HG03558 (cell line): ENCODE measurements around the gene PYGB.
"Not testable (repeated sequence)": the region's sequence is repeated elsewhere in the genome, so short reads cannot be mapped to it uniquely, and the experiment has no call there.

Experiments used
- ATAC-seq: cut with Tn5 transposase; IDR thresholded peaks from one replicate; pipeline ENCODE4 v1.9.1; 2021; ENCODE audit warnings: moderate number of reproducible peaks; ENCODE audit not compliant: unreplicated experiment; ENCODE audit errors: extremely low read depth

PYGB gene

DNA sequence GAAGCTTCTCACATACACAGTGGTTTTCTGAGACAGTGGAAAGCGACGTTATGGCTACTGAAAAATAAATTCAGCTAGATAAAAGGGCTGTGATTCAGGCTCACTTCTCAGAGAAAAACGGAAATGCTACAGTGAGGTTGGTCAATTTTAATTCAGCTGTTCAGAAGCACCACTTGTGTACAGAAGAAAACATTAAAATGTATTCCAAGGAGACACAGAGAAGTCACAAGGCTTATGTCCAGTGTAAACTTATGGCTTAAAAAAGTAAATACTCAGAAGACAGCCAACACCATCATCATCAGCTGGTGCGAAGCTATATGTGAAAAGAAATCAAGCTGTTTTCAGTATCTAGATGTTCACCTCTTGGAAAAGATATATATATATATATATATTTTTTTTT, 74.1 kb downstream of the PYGB start:
- no peak for ATAC-seq

DNA sequence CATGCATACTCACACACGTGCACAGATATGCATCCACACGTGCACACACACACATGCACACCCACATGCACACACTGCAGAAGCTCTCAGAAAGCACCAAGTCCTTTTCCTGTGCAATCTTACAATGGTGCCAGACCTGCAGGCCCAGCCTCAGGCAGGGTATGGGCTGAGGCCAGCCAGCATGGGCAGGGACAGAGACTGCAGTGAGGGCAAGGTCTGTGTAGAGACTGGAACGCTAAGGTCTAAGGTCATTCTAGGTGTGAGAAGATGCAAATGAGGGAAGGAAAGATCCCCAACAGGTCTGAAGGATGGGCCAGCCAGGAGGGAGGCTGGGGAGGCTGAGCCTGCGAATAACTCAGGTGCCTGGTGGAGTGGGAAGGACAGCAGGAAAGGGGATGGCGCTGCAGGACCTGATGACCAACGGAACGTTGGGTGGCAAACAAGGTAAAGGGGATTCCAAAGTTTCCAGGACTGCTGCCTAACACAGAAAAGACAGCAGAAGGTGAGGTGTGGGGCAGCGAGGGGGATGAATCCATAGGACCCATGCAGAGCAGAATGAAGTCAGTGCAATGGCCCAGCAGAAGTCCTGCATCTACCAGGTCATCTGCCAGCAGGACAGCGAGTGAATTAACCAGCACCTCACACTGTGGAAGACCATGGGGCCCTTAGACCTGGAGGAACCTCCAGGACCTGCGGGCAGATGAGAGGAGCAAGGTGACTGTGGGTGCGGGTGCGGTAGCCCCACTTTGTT, 75.8 kb downstream of the PYGB start:
- ATAC-seq = no peak

DNA sequence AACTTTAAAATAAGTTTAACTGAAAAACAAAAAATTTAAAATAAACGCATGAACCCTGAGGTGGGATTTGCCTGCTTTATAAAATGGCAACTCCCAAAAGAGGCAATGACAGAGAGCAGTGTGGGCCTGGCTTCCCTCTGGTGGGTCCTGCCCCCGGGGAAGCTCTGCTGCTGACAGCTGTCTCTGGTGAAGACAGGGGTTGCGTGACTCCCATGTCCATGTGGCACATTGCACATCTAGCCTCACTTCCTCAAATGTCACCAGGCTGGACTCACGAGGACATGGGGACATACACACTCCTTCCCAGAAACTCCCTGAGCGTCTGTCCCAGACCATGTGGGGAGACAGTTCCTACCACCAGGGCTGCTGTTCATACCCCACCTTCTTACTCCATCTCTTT, 76.5 kb downstream of the PYGB start:
- no peak for ATAC-seq

DNA sequence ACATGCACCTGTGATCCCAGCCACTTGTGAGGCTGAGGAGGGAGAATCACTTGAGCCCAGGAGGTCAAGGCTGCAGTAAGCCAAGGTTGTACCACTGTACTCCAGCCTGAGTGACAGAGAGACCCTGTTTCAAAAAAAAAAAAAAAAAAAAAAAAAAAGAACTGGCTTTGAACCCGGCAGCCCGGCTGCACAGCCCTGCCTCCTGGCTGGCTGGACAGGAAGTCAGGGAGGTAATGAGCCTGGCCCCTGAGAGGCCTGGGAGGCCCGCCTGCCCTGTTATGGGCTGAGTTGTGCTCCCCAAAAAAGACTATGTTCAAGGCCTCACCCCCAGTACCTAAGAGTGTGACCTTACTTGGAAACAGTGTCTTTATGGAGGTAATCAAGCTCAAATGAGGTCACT, 77.2 kb downstream of the PYGB start:
- no peak for ATAC-seq

DNA sequence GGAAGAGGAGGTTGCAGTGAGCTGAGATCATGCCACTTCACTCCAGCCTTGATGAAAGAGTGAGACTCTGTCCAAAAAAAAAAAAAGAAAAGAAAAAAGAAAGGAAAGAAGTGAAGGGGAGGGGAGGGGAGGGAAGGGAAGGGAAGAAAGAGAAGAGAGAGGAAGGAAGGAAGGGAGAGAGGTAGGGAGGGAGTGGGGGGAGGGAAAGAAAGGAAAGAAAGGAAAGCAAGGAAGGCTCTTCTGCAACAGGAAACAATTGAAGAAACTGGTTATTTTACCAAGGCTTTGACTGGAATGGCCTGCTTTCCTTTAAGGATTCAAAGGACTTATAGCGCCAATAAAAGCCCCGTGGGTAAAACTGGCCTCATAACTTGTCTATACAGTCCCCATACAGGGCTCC, 78.1 kb downstream of the PYGB start:
- ATAC-seq = no peak

DNA sequence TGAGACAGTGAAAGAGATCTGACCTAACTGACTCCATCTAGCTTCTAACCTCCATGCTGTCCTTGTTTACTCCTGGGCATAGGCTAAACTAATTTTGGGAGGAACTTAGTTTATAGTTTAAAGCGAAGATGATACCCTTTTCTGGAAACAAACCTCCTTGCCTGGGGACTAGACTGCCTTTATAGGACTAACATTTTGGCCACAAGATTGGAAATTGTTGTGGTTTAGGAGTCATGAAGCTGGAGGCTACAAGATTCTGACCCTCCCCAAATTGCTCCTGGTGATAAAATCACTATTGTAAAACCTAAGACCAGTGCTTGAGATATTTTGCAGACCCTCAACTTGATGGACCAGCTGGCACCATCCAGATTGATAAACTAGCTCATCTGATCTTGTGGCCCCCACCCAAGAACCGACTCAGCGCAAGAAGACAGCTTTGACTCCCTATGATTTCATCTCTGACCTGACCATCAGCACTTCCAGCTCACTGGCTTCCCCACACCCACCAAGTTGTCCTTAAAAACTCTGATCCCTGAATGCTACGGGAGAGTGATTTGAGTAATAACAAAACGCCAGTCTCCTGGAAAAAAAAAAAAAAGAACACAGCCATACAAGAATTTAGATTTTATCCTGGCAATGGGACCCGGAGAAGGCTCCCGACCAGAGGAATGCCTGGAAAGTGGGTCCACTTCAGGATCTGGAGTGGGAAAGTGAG, 79.8 kb downstream of the PYGB start:
- no peak for ATAC-seq

DNA sequence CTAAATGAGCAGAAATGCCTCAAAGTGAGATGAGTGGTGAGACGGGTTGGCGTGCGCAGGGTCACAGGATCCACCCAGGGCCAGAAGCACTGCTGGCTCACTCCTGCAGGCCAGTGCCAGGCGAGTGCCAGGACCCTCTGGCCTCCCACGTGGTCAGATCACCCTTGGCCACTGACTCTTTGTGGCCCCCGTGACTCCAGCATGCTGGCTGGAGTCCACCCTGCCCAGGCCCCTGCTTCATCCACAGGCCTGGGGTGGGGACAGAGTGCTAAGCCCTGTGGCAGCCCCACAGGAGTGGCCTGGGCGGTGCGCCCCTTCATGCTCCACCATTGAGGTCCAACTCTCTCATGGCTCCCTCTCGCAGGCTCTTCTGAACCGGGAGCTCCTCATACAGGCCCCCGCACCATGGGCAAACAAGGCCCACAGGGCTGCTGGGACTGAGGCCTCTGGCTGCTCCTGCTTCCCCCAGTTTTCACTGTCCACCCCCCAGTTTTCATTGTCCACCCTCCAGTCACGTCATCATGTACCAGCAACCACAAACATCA, 81.1 kb downstream of the PYGB start:
- no peak for ATAC-seq

DNA sequence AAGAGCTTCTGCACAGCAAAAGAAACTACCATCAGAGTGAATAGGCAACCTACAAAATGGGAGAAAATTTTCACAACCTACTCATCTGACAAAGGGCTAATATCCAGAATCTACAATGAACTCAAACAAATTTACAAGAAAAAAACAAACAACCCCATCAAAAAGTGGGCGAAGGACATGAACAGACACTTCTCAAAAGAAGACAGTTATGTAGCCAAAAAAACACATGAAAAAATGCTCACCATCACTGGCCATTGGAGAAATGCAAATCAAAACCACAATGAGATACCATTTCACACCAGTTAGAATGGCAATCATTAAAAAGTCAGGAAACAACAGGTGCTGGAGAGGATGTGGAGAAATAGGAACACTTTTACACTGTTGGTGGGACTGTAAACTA, 87.1 kb downstream of the PYGB start:
- ATAC-seq = not testable (repeated sequence)

DNA sequence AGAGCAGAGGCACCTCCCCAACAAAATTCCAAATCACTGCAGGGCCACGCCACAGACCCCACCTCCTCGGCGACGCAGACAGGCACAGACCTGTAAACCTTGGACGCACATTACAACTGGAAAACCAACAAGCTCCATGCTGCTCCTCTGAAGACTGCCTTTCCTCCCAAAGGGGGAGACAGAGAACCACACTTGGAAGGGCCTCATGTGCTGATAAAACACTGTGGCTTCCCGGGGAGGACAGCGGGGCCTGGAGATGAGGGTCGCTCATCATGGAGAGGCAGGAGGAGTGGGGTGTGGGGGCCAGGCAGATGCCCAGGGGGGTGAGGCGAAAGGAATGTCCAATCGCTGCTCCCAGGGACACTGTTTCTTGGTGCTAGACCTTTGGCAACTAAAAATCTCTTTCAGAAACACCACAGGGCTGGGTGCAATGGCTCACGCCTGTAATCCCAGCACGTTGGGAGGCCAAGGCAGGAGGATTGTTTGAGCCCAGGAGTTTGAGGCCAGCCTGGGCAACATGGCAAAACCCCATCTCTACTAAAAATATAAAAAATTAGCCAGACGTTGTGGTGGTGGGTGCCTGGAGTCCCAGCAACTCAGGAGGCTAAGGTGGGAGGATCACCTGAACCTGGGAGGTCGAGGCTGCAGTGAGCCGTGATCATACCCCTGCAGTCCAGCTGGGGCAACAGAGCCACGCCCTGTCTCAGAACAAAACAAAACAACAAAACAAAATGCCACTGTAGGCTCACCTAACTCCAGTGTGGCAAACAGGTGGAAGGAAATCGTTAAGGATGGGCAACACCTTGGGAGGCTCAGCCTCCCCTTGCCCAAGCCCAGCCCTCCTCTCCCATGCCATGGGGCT, 88.9 kb downstream of the PYGB start:
- no peak for ATAC-seq

DNA sequence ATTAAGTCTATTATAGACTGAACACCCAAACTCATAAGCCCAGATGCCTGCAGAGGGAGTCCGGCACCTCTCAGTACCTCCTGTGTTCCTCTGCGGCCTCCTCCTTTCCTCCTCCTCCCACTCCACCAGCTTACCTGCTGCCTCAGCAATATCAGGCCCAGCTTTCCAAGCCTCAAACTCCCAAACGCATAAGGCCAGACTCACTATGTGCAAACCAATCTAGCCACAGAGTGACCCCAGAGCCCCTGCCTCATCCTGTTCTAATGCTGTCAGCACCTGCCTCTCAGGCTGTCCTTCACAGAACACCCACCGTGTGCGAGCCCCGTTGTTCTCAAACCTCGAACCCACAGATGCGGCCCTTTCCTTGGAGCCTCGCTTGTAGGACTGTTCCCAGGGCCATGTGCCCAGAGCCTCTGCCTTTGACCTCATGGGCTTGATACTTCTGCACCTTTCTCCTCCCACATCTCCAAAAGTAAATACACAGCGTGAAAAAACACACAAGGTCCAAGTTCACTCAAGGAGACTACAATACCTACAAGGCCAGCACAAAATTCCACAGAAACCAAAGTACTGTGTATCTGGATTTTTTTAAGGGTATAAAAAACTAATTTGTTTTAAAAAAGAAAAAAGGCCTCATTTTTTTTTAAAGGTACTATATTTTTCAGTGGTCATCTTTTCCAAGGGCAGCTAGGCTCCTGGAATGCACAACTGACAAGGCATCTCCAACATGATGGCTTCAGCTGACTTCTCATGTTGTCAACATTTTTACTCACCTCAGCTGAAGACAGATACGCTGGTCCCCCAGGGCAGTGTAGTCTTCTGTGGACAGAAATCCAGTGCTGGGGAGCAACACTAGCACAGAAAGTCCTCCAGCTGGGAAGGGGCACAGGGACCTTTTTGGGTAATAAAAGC, 90.5 kb downstream of the PYGB start:
- no peak for ATAC-seq

DNA sequence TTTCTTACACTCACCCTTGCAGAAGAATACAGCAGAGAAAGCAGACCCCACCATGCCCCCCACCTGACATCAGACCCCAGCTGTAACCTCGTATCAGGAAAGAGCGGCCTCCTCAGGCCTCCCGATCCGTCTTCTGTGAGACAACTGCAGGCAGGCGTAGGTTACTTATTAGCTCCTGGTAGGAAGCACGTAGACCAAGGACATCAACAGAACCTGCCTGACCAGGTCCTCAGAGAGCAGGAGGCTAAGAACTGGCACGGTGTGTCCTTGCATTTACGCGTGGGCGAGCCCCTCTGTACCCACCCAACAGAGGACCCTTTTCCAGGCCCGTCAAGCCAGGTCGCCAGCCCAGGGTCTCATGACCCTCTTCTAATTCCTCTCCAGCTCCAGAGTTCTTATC, 91.7 kb downstream of the PYGB start:
- ATAC-seq = no peak

DNA sequence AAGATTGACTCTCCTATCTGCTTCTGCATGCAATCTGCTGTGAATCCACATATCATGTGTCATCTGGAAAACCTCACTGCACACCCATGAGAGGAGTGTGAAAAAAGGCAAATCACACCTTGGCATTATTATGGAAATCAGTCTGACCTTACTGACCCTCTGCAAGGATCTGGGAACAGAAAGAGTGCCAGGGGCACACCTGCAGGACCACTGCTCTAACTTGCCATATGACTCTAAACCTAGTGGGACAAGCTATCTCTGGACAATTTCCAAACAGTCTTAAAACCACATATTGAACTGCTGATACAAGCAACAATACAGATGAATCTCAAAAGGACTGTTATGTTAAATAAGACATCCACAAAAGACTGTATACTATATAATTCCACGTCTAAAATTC, 92.5 kb downstream of the PYGB start:
- ATAC-seq = no peak

DNA sequence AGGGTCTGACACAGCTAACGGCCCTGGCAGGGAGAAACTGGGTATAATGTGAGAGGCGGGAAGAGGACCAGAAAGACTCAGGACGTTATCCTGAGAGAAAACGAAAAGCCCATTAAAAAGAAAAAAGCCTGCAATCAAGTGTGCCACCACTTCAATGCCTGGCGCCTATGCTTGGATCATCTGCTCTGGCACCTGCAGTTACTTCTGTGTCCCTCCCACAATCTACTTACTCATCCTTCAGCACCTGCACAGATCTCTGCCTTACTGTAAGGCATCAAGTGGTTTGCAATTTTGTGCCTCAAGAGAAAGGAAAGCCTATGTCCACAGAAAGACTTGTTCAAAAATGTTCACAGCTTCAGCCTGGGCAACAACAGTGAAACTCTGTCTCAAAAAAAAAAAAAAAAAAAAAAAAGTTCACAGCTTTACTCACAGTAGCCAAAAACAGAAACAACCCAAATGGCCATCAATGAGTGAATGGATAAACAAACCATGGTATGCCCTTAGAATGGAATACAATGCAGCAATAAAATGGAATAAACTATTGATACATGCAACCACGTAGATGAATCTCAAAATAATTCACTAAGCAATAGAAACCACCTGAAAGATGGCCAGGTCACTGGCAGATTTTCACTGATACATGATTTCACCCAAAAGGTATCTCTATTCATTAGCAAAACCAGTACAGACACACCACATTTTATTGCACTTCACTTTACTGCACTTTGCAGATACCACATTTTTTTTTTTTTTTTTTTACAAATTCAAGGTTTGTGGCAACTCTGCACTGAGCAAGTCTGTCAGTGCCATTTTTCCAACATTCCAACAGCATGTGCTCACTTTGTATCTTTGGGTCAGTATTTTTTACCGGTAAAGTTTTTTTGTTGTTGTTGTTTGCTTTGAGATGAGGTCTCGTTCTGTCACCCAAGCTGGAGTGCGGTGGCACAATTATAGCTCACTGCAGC, 94.1 kb downstream of the PYGB start:
- no peak for ATAC-seq

DNA sequence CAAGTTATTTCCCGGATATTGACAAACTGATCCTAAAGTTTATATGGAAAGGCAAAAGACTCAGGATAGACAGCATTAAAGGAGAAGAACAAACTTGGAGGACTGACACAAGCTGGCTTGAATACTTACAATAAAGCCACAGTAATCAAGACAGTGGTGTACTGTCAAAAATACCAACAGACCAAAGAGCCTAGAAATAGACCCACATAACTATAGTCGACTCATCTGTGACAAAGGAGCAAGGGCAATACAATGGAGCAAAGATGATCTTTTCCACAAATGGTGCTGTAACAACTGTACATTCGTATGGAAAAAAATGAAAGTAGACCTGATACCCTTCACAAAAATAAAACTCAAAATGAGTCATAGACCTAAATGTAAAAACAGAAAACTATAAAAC, 96.7 kb downstream of the PYGB start:
- ATAC-seq = no peak

DNA sequence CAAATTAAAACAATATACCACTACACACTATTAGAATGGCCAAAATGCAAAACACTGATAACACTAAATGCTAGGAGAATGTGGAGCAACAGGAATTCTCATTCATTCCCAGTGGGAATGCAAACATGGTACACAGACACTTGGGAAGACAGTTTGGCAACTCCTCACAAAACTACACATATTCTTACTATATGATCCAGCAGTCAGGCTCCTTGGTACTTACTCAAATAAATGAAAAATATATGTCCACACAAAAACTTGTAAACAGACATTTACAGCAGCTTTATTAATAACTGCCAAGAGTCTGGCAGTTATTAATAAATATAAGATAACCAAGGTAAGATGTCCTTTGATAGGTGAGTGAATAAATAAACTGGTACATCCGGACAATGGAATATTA, 97.8 kb downstream of the PYGB start:
- no peak for ATAC-seq

DNA sequence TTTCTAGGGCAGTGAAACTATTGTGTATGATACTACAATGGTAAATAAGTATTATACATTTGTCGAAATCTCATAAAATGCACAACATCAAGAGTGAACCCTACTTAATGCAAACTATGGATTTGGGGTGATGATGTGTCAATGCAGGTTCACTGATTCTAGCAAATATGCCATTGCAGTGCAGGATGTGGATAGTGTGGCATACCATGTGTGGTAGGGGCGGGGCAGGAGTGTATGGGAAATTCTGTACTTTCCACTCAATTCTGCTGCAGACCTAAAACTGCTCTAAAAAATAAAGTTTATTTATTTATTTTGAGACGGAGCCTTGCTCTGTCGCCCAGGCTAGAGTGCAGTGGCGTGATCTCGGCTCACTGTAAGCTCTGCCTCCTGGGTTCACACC, 98.5 kb downstream of the PYGB start:
- ATAC-seq = no peak
